HS-5 (cell line): ENCODE results near the gene RNASE8.

Experiments used
- DNase-seq: peaks from one replicate; pipeline ENCODE4 v3.0.0-alpha.2; 2012; ENCODE audit warnings: low read depth

RNASE8 gene

GRCh38 chr14:21092273-21093011, 34.8 kb downstream of the RNASE8 start:
- no peak for DNase-seq

GRCh38 chr14:21093018-21093417, 35.4 kb downstream of the RNASE8 start:
- no peak for DNase-seq

- no peak for DNase-seq
Measured at GRCh38 chr14:21093769-21094681, 36.4 kb downstream of the RNASE8 start.

- no peak for DNase-seq
Measured at GRCh38 chr14:21095430-21096205, 38.0 kb downstream of the RNASE8 start.

GRCh38 chr14:21096438-21096837, 38.8 kb downstream of the RNASE8 start:
- no peak for DNase-seq

- DNase-seq = no peak
Measured at GRCh38 chr14:21096978-21097635, 39.5 kb downstream of the RNASE8 start.

- no peak for DNase-seq
Measured at GRCh38 chr14:21097636-21098075, 40.0 kb downstream of the RNASE8 start.

GRCh38 chr14:21098076-21098891, 40.7 kb downstream of the RNASE8 start, which contains the start of gene ZNF219:
TSS of gene ZNF219 (minus strand) at chr14:21098655. CDS start at chr14:21093591, 5,064 bp downstream.
- DNase-seq = no peak

GRCh38 chr14:21098892-21099595, 41.4 kb downstream of the RNASE8 start:
- DNase-seq = no peak

- DNase-seq = no peak
Measured at GRCh38 chr14:21099596-21099985, 42.0 kb downstream of the RNASE8 start.

GRCh38 chr14:21100931-21101330, 43.3 kb downstream of the RNASE8 start, which contains the start of gene TMEM253:
TSS of gene TMEM253 (plus strand) at chr14:21101066. CDS start at chr14:21101344, 278 bp downstream.
- no peak for DNase-seq

- DNase-seq = no peak
Measured at GRCh38 chr14:21101802-21102413, 44.3 kb downstream of the RNASE8 start.

GRCh38 chr14:21102521-21103410, 45.1 kb downstream of the RNASE8 start:
- DNase-seq = no peak

GRCh38 chr14:21103411-21103709, 45.7 kb downstream of the RNASE8 start:
- no peak for DNase-seq

- DNase-seq = peak; percentile 78
Measured at GRCh38 chr14:21103710-21104447, 46.3 kb downstream of the RNASE8 start.

GRCh38 chr14:21104448-21105060, 46.9 kb downstream of the RNASE8 start:
- no peak for DNase-seq

GRCh38 chr14:21105095-21105494, 47.5 kb downstream of the RNASE8 start:
- no peak for DNase-seq

- DNase-seq = no peak
Measured at GRCh38 chr14:21106176-21106497, 48.5 kb downstream of the RNASE8 start.
